DND-41 (cell line): ENCODE data around the gene DIAPH3.

Experiments
- ATAC-seq: fragments of 200-7000 bp; cut with Tn5 transposase; 3 replicates; pipeline ENCODE4 v1.9.1; 2021; ENCODE audit warnings: low read depth; ENCODE audit not compliant: insufficient read depth
- DNase-seq: peaks from one replicate; pipeline ENCODE4 v3.0.0-alpha.2; 2020
- H2AFZ ChIP-seq: 2 replicates; pipeline ENCODE4 v1.6.0; 2012; ENCODE audit warnings: low read depth, low read length
- H3K27ac ChIP-seq: 2 replicates; pipeline ENCODE4 v1.5.1; 2012; ENCODE audit warnings: low read length, inconsistent platforms
- H3K27me3 ChIP-seq: fragments of 200-600 bp; sonication (generic); 2 replicates; pipeline ENCODE4 v1.6.0; 2012; ENCODE audit warnings: low read length, mild to moderate bottlenecking, inconsistent platforms; ENCODE audit not compliant: insufficient read depth, poor library complexity
- H3K36me3 ChIP-seq: 2 replicates; pipeline ENCODE4 v1.5.1; 2012; ENCODE audit warnings: low read length, inconsistent platforms; ENCODE audit not compliant: insufficient read depth
- H3K4me1 ChIP-seq: 2 replicates; pipeline ENCODE4 v1.5.1; 2012; ENCODE audit warnings: mild to moderate bottlenecking, low read length; ENCODE audit not compliant: insufficient read depth
- H3K4me2 ChIP-seq: 2 replicates; pipeline ENCODE4 v1.6.0; 2012; ENCODE audit warnings: mild to moderate bottlenecking, moderate library complexity, low read length, inconsistent platforms; ENCODE audit not compliant: insufficient read depth
- H3K4me3 ChIP-seq, 2 experiments: fragments of 200-600 bp in 1 of 2; shearing (Covaris generic) in 1 of 2; 2 replicates each; pipeline ENCODE4 v1.5.1; 2012 to 2016; ENCODE audit warnings: inconsistent platforms in 2 of 2, low read length in 2 of 2, mild to moderate bottlenecking in 2 of 2, low read depth in 1 of 2, moderate library complexity in 1 of 2
- H3K79me2 ChIP-seq: 2 replicates; pipeline ENCODE4 v1.6.0; 2012; ENCODE audit warnings: low read length, inconsistent platforms; ENCODE audit not compliant: insufficient read depth
- H3K9ac ChIP-seq: 2 replicates; pipeline ENCODE4 v1.6.0; 2012; ENCODE audit warnings: low read depth, mild to moderate bottlenecking, inconsistent platforms, low read length, moderate library complexity
- H3K9me3 ChIP-seq: 2 replicates; pipeline ENCODE4 v1.5.1; 2012; ENCODE audit warnings: low read length, moderate library complexity, mild to moderate bottlenecking, inconsistent platforms; ENCODE audit not compliant: insufficient read depth, severe bottlenecking
- H4K20me1 ChIP-seq: 2 replicates; pipeline ENCODE4 v1.6.0; 2012; ENCODE audit warnings: low read length; ENCODE audit not compliant: insufficient read depth
- CTCF ChIP-seq: IDR thresholded peaks from 2 replicates; pipeline ENCODE4 v1.5.1; 2012; ENCODE audit warnings: borderline replicate concordance, low read length, moderate library complexity, mild to moderate bottlenecking; ENCODE audit not compliant: poor library complexity, severe bottlenecking; ENCODE audit errors: extremely low read depth
- EZH2 ChIP-seq: IDR thresholded peaks from 3 replicates; pipeline ENCODE4 v1.6.1; 2012; ENCODE audit warnings: borderline replicate concordance, low read depth, mild to moderate bottlenecking, moderate library complexity, low read length, inconsistent platforms; ENCODE audit not compliant: severe bottlenecking

Gene DIAPH3

DNA sequence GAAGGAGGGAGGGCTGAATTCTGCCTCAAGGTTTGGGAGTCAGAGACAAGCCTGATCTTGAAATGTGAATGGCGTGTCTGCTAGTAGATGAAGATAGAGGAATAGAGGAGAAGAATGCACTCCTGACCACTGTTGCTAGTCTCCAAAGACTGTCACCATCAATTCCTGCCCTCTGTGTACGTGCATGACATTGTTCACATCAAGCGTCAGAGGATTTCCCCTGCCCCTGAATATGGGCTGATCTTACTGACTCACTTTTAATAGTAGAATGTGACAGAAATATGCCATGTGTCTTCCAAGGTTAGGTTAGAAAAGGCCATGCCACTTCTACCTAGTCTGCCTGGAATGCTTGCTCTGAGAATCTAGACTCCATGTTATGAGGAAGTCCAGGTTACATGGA is 538.6 kb downstream of the DIAPH3 start:
- Histone ChIP-seq H4K20me1 (no peaks in the 10 kb centered on the region), H3K9me3 (no peaks in the 10 kb centered on the region), H2AFZ (no peak overlapping the region), H3K9ac (no peak overlapping the region), H3K79me2 (no peaks in the 10 kb centered on the region), H3K27ac (no peak overlapping the region), H3K4me3 (no peak overlapping the region), H3K4me2 (no peak overlapping the region), H3K36me3 (no peaks in the 10 kb centered on the region), H3K27me3 (peaks cover 3% of the 10 kb centered on the region), H3K4me1 (no peaks in the 10 kb centered on the region)
- DNase-seq = no peak
- TF ChIP-seq EZH2 (no peak), CTCF (no peak)
- ATAC-seq = no peak

DNA sequence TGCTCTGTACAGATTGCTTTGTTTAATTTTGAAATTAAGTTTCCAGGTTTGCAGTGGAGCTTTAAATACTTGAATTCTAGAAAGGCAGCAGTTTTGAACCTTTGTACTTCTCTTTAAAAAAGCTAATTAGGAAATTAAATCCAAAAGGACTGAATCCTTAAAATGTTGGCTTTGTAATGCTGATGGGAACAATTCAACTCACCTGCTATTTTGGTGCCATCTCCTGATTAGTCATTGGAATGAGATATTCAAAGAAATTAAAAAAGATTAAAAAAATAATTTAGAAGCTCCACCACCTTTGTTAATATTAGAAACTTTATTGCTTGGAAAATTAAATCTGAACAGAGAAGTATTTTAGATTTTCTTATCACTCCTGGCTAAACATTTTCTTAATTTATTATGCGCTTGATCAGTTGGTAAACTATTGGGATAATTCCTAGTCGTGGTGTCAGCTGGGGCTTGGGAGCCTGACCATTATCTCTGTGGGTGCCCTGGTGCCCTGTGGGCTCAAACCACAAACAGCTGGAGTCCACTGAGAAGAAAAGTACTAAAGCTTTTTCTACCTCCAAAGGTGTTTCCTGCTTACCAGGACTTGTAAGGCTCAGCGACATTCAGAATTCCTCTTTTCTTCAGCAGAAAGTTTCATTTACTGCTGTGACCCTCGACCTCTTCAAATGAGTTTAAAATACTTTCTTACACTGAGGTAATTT is 540.4 kb downstream of the DIAPH3 start:
- no peak overlapping the region for H3K4me3 ChIP-seq
- no peak overlapping the region for H3K9ac ChIP-seq
- no peaks in the 10 kb centered on the region for H3K79me2 ChIP-seq
- ATAC-seq = no peak
- no peaks in the 10 kb centered on the region for H3K36me3 ChIP-seq
- no peak overlapping the region for H2AFZ ChIP-seq
- peaks cover 3% of the 10 kb centered on the region for H3K27me3 ChIP-seq
- DNase-seq = no peak
- no peaks in the 10 kb centered on the region for H3K4me1 ChIP-seq
- no peaks in the 10 kb centered on the region for H4K20me1 ChIP-seq
- no peaks in the 10 kb centered on the region for H3K9me3 ChIP-seq
- TF ChIP-seq EZH2 = no peak
- TF ChIP-seq CTCF = no peak
- no peak overlapping the region for H3K4me2 ChIP-seq
- H3K27ac ChIP-seq = no peak overlapping the region

DNA sequence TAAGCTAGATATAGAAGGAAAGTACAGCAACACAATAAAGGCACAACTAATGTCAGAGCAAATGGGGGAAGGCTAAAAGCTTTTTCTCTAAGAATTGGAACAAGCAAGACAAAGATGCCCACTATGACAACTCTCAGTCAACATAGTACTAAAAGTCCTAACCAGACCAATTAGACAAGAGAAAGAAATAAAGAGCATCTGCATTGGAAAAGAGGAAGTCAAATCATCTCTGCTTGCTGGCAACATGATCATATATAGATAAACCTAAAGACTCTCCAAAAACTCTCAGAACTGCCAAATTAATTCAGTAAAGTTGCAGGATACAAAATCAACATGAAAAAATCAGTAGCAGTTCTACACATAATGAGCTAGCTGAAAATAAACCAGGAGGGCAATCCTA is 542.0 kb downstream of the DIAPH3 start:
- H3K27me3 ChIP-seq = peaks cover 3% of the 10 kb centered on the region
- H3K27ac ChIP-seq = no peak overlapping the region
- H3K36me3 ChIP-seq = no peaks in the 10 kb centered on the region
- no peaks in the 10 kb centered on the region for H3K4me1 ChIP-seq
- H3K4me3 ChIP-seq = no peak overlapping the region
- DNase-seq (no peak), ATAC-seq (no peak)
- peaks cover 1% of the 10 kb centered on the region for H3K9me3 ChIP-seq
- no peaks in the 10 kb centered on the region for H3K79me2 ChIP-seq
- no peak overlapping the region for H3K9ac ChIP-seq
- H2AFZ ChIP-seq = no peak overlapping the region
- TF ChIP-seq EZH2 (no peak), CTCF (no peak)
- no peaks in the 10 kb centered on the region for H4K20me1 ChIP-seq
- H3K4me2 ChIP-seq = no peak overlapping the region
